ENCODE results near the gene MRPL12.

The MRPL12 gene

GRCh38 chr17:81690066-81690465, 13.1 kb upstream of the MRPL12 start:
- Mint-ChIP-seq H3K4me1 (ENCODE audit: low read depth) (peaks cover 14% of the 10 kb centered on the region), H3K27me3 (no peaks in the 10 kb centered on the region), H3K9me3 (ENCODE audit: low read depth) (no peaks in the 10 kb centered on the region), H3K27ac (peak overlapping the region; percentile 16), H3K36me3 (peaks cover 2% of the 10 kb centered on the region), H3K4me3 (no peak overlapping the region)

GRCh38 chr17:81690549-81690948, 12.6 kb upstream of the MRPL12 start:
- peaks cover 9% of the 10 kb centered on the region for H3K4me1 Mint-ChIP-seq (ENCODE audit: low read depth)
- no peak overlapping the region for H3K27ac Mint-ChIP-seq
- H3K9me3 Mint-ChIP-seq (ENCODE audit: low read depth): no peaks in the 10 kb centered on the region
- H3K36me3 Mint-ChIP-seq: peaks cover 2% of the 10 kb centered on the region
- H3K27me3 Mint-ChIP-seq: no peaks in the 10 kb centered on the region
- H3K4me3 Mint-ChIP-seq: no peak overlapping the region

GRCh38 chr17:81691196-81691595, 12.0 kb upstream of the MRPL12 start:
- Mint-ChIP-seq H3K4me3 (no peak overlapping the region), H3K36me3 (peaks cover under 1% of the 10 kb centered on the region), H3K27me3 (no peaks in the 10 kb centered on the region), H3K27ac (no peak overlapping the region), H3K9me3 (ENCODE audit: low read depth) (no peaks in the 10 kb centered on the region), H3K4me1 (ENCODE audit: low read depth) (peaks cover 5% of the 10 kb centered on the region)

- no peaks in the 10 kb centered on the region for H3K9me3 Mint-ChIP-seq (ENCODE audit: low read depth)
- H3K36me3 Mint-ChIP-seq: no peaks in the 10 kb centered on the region
- H3K27ac Mint-ChIP-seq: no peak overlapping the region
- H3K27me3 Mint-ChIP-seq: no peaks in the 10 kb centered on the region
- peaks cover 2% of the 10 kb centered on the region for H3K4me1 Mint-ChIP-seq (ENCODE audit: low read depth)
- no peak overlapping the region for H3K4me3 Mint-ChIP-seq
Measured at GRCh38 chr17:81691608-81692007, 11.6 kb upstream of the MRPL12 start.

GRCh38 chr17:81693509-81694210, 9.5 kb upstream of the MRPL12 start:
- Mint-ChIP-seq H3K9me3 (ENCODE audit: low read depth) (no peaks in the 10 kb centered on the region), H3K4me1 (ENCODE audit: low read depth) (no peaks in the 10 kb centered on the region), H3K27me3 (no peaks in the 10 kb centered on the region), H3K36me3 (no peaks in the 10 kb centered on the region), H3K27ac (no peak overlapping the region), H3K4me3 (no peak overlapping the region)

GRCh38 chr17:81694810-81695209, 8.4 kb upstream of the MRPL12 start:
- Mint-ChIP-seq H3K36me3 (no peaks in the 10 kb centered on the region), H3K4me3 (no peak overlapping the region), H3K27ac (no peak overlapping the region), H3K4me1 (ENCODE audit: low read depth) (peaks cover 1% of the 10 kb centered on the region), H3K9me3 (ENCODE audit: low read depth) (no peaks in the 10 kb centered on the region), H3K27me3 (no peaks in the 10 kb centered on the region)

- no peak overlapping the region for H3K27ac Mint-ChIP-seq
Measured at GRCh38 chr17:81695211-81695610, 8.0 kb upstream of the MRPL12 start.

GRCh38 chr17:81695801-81696200, 7.4 kb upstream of the MRPL12 start:
- H3K4me3 Mint-ChIP-seq: no peak overlapping the region
- no peaks in the 10 kb centered on the region for H3K9me3 Mint-ChIP-seq (ENCODE audit: low read depth)
- no peaks in the 10 kb centered on the region for H3K27me3 Mint-ChIP-seq
- H3K36me3 Mint-ChIP-seq: no peaks in the 10 kb centered on the region
- no peak overlapping the region for H3K27ac Mint-ChIP-seq
- peaks cover 3% of the 10 kb centered on the region for H3K4me1 Mint-ChIP-seq (ENCODE audit: low read depth)

More at GRCh38 chr17:81695211-81695610, 8.0 kb upstream of the MRPL12 start:
- Mint-ChIP-seq H3K36me3 (no peaks in the 10 kb centered on the region), H3K4me1 (ENCODE audit: low read depth) (peaks cover 1% of the 10 kb centered on the region), H3K9me3 (ENCODE audit: low read depth) (no peaks in the 10 kb centered on the region), H3K4me3 (no peak overlapping the region), H3K27me3 (no peaks in the 10 kb centered on the region)

GRCh38 chr17:81696218-81696941, 6.8 kb upstream of the MRPL12 start:
- Mint-ChIP-seq H3K36me3 (no peaks in the 10 kb centered on the region), H3K4me3 (no peak overlapping the region), H3K27me3 (no peaks in the 10 kb centered on the region), H3K9me3 (ENCODE audit: low read depth) (no peaks in the 10 kb centered on the region), H3K4me1 (ENCODE audit: low read depth) (peaks cover 6% of the 10 kb centered on the region), H3K27ac (no peak overlapping the region)

GRCh38 chr17:81697261-81698044, 5.7 kb upstream of the MRPL12 start:
- Mint-ChIP-seq H3K9me3 (ENCODE audit: low read depth) (no peaks in the 10 kb centered on the region), H3K27me3 (no peaks in the 10 kb centered on the region), H3K36me3 (no peaks in the 10 kb centered on the region), H3K27ac (no peak overlapping the region), H3K4me3 (no peak overlapping the region), H3K4me1 (ENCODE audit: low read depth) (peaks cover 13% of the 10 kb centered on the region)

GRCh38 chr17:81700353-81701287, 2.5 kb upstream of the MRPL12 start:
- Mint-ChIP-seq H3K9me3 (ENCODE audit: low read depth) (no peaks in the 10 kb centered on the region), H3K4me1 (ENCODE audit: low read depth) (peaks cover 18% of the 10 kb centered on the region), H3K4me3 (peak overlapping the region; percentile 94), H3K27ac (no peak overlapping the region), H3K36me3 (peaks cover 3% of the 10 kb centered on the region), H3K27me3 (no peaks in the 10 kb centered on the region)

- peaks cover 3% of the 10 kb centered on the region for H3K36me3 Mint-ChIP-seq
- H3K4me1 Mint-ChIP-seq (ENCODE audit: low read depth): peaks cover 21% of the 10 kb centered on the region
- peak overlapping the region; percentile 94 for H3K4me3 Mint-ChIP-seq
- H3K27me3 Mint-ChIP-seq: no peaks in the 10 kb centered on the region
- H3K9me3 Mint-ChIP-seq (ENCODE audit: low read depth): no peaks in the 10 kb centered on the region
- H3K27ac Mint-ChIP-seq: peak overlapping the region; percentile 92
Measured at GRCh38 chr17:81701288-81702071, 1.7 kb upstream of the MRPL12 start.

- Mint-ChIP-seq H3K27me3 (no peaks in the 10 kb centered on the region), H3K9me3 (ENCODE audit: low read depth) (no peaks in the 10 kb centered on the region), H3K36me3 (peaks cover 3% of the 10 kb centered on the region), H3K4me1 (ENCODE audit: low read depth) (peaks cover 21% of the 10 kb centered on the region), H3K27ac (peak overlapping the region; percentile 79), H3K4me3 (peak overlapping the region; percentile 89)
Measured at GRCh38 chr17:81703747-81704654, 834 bp downstream of the MRPL12 start.

Data from activated naive CD8-positive, alpha-beta T cell (primary cell).